Fibroblast of lung (primary cell): ENCODE results near the gene WDR43.

Experiments used
- EZH2 ChIP-seq: IDR thresholded peaks from 2 replicates; pipeline ENCODE4 v1.5.1; 2012; ENCODE audit warnings: low read length, control low read depth, mild to moderate bottlenecking; ENCODE audit errors: missing control alignments
- TF ChIP-seq, protein P1 (sequence below), 2 donors: IDR thresholded peaks in 1 of 2; conservative IDR thresholded peaks in 1 of 2; 1 replicate in 1 of 2; 2 replicates in 1 of 2; pipeline ENCODE4 v1.5.1; 2011 to 2012; ENCODE audit warnings: low read length in 2 of 2, control low read depth in 1 of 2, inconsistent platforms in 1 of 2, low read depth in 1 of 2, mild to moderate bottlenecking in 1 of 2

DNA sequence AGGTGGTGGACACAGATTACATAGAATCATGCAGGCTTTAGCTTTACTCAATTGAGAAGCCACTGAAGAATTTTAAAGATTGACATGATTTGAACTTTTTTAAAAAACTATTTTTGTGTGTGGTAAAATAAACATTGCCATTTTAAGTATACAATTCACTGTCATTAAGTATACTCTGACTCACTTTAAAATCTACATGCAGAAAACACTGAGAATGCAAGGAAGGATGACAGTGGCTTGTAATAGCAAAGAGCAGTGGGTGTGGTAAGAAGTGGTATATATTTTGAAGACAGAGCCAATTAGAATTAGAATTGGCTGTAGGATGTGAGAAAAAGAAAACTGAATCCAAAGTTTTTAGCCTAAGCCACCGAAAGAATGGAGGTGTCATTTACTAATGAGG, 39.3 kb upstream of the WDR43 start:
- TF ChIP-seq, protein P1, sequence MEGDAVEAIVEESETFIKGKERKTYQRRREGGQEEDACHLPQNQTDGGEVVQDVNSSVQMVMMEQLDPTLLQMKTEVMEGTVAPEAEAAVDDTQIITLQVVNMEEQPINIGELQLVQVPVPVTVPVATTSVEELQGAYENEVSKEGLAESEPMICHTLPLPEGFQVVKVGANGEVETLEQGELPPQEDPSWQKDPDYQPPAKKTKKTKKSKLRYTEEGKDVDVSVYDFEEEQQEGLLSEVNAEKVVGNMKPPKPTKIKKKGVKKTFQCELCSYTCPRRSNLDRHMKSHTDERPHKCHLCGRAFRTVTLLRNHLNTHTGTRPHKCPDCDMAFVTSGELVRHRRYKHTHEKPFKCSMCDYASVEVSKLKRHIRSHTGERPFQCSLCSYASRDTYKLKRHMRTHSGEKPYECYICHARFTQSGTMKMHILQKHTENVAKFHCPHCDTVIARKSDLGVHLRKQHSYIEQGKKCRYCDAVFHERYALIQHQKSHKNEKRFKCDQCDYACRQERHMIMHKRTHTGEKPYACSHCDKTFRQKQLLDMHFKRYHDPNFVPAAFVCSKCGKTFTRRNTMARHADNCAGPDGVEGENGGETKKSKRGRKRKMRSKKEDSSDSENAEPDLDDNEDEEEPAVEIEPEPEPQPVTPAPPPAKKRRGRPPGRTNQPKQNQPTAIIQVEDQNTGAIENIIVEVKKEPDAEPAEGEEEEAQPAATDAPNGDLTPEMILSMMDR (conservative IDR thresholded peaks at IDR 0.05 in 1 of 2, IDR thresholded peaks at IDR 0.05 in 1 of 2; ENCODE audit: low read depth in 1 of 2, low read length in 2 of 2): no peak
- TF ChIP-seq EZH2: no peak
